ENCODE data around the gene SVOPL.
A peak's percentile ranks its signal among the peaks of the same experiment; 100 is the strongest.

GRCh38 chr7:138738551-138739335, 37.6 kb upstream of the SVOPL start:
- TF ChIP-seq CTCF (IDR thresholded peaks at IDR 0.05; ENCODE audit: low read depth, low read length, missing input control) (peak; percentile 96), EGR1 (IDR thresholded peaks at IDR 0.05; ENCODE audit: low read depth in 2 of 2) (no peak), HNF4G (IDR thresholded peaks at IDR 0.05) (no peak), REST (IDR thresholded peaks at IDR 0.05) (no peak), TAF1 (conservative IDR thresholded peaks at IDR 0.05) (no peak), RAD21 (IDR thresholded peaks at IDR 0.05) (peak; percentile 98 to 100)

Data from liver (tissue), 3 donors.